HG03457 (cell line): ENCODE results near the gene TMEM182.

Experiments used
- ATAC-seq: cut with Tn5 transposase; IDR thresholded peaks from one replicate; pipeline ENCODE4 v1.9.1; 2021; ENCODE audit warnings: moderate number of reproducible peaks; ENCODE audit not compliant: unreplicated experiment

TMEM182 gene

DNA sequence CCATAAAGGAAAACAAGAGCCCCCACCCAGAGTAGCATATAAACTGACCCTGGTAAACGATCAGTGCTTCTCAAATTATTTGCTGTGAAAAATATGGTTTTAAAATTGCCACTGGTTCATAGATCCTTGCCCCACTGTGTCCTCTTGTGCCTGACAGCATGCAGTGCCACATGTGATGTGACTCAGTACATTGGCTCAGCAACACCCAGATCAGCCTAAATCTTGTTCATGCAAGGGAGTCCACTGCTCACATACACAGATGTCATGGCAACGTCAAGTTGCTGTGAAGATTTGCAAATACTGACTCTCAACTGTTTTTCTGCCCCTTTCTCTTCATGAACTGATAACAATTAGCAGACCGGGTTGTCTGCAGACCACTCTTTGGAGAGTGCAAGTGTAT lies 91.0 kb downstream of the TMEM182 start:
- no peak for ATAC-seq
